VCaP (cell line): ENCODE data around the gene FNDC3B.

ENCODE experiments used
- H3K27ac ChIP-seq: fragments of 450-650 bp; 2 replicates; pipeline ENCODE4 v1.5.1; 2017
- TF ChIP-seq, protein P1 (sequence below): fragments of 450-650 bp; conservative IDR thresholded peaks from 2 replicates; pipeline ENCODE4 v1.5.1; 2017; ENCODE audit warnings: mild to moderate bottlenecking, moderate library complexity

Gene FNDC3B

GRCh38 chr3:172333042-172333377, 293.6 kb downstream of the FNDC3B start:
- TF ChIP-seq, protein P1, sequence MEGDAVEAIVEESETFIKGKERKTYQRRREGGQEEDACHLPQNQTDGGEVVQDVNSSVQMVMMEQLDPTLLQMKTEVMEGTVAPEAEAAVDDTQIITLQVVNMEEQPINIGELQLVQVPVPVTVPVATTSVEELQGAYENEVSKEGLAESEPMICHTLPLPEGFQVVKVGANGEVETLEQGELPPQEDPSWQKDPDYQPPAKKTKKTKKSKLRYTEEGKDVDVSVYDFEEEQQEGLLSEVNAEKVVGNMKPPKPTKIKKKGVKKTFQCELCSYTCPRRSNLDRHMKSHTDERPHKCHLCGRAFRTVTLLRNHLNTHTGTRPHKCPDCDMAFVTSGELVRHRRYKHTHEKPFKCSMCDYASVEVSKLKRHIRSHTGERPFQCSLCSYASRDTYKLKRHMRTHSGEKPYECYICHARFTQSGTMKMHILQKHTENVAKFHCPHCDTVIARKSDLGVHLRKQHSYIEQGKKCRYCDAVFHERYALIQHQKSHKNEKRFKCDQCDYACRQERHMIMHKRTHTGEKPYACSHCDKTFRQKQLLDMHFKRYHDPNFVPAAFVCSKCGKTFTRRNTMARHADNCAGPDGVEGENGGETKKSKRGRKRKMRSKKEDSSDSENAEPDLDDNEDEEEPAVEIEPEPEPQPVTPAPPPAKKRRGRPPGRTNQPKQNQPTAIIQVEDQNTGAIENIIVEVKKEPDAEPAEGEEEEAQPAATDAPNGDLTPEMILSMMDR = no peak
- H3K27ac ChIP-seq = peak overlapping the region; percentile 53

DNA sequence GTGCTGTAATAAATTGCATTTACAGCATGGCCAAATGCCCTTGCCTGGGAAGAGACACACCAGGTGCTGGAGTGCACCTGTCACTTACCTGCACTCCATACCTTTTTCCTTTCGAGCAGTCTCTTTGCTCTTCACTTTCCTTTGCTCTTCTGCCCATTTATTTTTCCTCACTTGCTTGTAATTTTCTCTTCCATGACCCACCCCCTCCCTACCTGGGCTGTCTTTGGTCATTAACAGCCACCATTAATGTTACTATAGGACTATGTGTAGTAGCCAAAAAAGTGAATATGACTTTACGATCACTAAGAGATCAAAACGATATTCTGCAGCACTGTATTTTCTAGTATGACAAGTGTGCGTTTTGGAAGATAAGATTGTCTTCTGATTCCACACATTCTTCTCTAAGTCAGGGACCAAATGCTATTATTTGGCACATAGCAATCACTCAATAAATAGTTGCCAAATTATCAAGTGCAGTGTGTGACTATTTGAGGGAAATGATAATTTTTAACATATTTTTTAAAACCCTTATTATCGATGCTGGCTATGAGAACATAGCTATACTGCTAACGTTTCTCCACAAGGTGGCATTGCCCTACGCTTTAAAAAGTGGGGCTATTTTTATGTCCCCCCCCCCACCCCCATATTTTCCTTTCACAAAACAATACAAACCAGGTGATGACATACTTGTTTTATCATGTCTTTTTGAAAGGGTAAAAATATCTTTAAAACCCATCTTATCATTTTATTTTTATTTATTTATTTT, 294.5 kb downstream of the FNDC3B start:
- TF ChIP-seq, protein P1 = peak; percentile 32
- peak overlapping the region; percentile 53 for H3K27ac ChIP-seq

- TF ChIP-seq, protein P1 = no peak
- H3K27ac ChIP-seq = peak overlapping the region; percentile 53
These were observed 295.4 kb downstream of the FNDC3B start for GRCh38 chr3:172334671-172335207.

- TF ChIP-seq, protein P1 = no peak
- H3K27ac ChIP-seq = no peak overlapping the region
These were observed 300.5 kb downstream of the FNDC3B start for GRCh38 chr3:172339892-172340291.

DNA sequence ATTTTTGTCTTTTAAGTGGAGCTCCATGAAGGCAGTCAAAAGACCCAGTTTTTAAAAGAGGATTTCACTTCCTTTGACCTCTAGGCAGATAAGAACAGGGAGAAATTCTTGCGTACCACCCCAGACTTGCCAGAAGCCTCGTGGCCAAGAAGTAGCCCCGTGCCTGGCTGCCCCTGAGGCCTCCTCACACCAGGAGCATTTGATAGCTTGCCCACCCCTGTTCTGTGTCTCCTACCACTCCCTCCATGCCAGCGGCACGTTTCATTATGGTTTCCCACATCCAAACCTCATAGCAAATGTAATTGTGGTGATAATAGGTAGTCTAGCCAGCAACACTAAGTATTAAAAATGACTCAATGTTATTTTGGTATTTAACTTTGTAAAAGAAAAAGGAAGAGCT, 301.2 kb downstream of the FNDC3B start:
- TF ChIP-seq, protein P1 = no peak

GRCh38 chr3:172341482-172342059, 302.2 kb downstream of the FNDC3B start:
- TF ChIP-seq, protein P1 = peak; percentile 83

More for the DNA sequence above, 301.2 kb downstream of the FNDC3B start:
- no peak overlapping the region for H3K27ac ChIP-seq

DNA sequence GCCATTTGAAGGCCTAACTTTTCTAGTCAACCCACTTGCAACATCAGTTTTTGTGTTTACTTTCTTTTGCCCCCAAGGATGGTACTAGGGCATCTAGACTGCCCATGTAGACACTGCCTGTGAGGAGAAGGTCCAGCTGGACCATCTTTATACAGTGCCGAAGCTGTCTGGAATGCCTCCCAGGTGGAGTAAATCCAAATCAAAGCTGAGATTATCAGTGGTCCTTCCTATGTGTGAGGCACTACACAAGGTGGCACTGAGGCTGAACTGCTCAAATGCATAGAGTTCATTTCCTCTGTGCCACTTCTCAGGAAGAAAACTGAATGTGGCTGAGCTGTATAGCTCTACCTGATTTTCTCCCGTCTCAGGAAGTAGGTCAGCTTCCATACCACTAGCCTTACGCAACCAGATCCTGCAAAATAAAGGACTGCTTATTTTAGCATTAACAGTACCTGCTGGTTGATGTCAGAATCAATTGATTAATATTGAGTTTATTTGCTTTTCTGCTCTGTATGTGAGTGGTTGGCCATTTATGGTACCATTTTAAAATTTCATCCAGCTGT, 302.8 kb downstream of the FNDC3B start:
- no peak overlapping the region for H3K27ac ChIP-seq
- TF ChIP-seq, protein P1 = no peak

More at GRCh38 chr3:172341482-172342059, 302.2 kb downstream of the FNDC3B start:
- H3K27ac ChIP-seq = no peak overlapping the region
